ENCODE results near the gene TUBA4B. TPM values are rescaled to one million over a fixed set of nuclear protein-coding genes. Genes with fewer than 3 reads are reported as not detected.

The TUBA4B gene
- total and polyA plus RNA-seq, 2 donors (not counting 3 experiments of a cell fraction or from before 2014, with no cell fraction given) = not detected

DNA sequence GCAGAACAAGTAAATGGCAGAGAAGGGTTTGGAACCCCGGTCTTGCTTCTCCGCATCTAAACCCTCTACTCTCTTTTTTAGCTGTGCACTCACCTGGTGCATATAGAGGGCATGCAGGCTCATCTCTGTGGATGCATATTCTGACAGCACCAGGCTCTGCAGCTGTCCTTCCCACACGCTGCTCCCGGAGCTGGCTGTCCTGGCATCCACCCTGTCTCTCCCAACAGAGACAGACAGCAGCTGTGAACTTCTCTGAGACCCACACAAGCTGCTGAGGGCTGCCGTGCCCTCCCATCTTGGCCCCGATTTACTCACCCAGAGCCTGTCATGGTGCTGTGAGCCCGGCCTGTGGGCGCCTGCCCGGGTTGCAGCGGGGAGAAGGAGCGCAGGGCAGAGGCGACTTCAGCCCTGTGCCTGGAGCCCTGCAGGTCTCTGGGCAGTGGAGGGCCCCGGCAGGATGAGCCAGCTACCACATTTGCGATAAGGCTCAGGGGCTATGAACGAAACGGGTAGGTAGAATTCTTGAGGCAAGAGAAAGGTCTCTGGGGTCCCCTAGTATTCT lies 31.0 kb upstream of the TUBA4B start:
- BruUV-seq (replicated peaks) = no TSS peak
- no peaks in the 10 kb centered on the region for H4K20me1 ChIP-seq (replicated peaks; ENCODE audit: control insufficient read depth, extremely low read depth, insufficient read depth, low read length)
- dilution Hi-C loops (cut with MboI; ENCODE audit: extremely low pct_ligation_motif_present, low sequenced_read_pairs) = no loop called here
- H3K9ac ChIP-seq (replicated peaks; ENCODE audit: extremely low read depth, insufficient read depth, low read length) = no peak overlapping the region
- intact Hi-C loops (cut with micrococcal nuclease) = no loop called here
- no peak overlapping the region for H3K4me2 ChIP-seq (ENCODE audit: insufficient read depth, low read length)
- peaks cover 1% of the 10 kb centered on the region for H3K79me2 ChIP-seq (ENCODE audit: control insufficient read depth, insufficient read depth, low read length)
- DNase-seq (ENCODE audit: low read depth, low spot score) (no peak), FAIRE-seq (no peak)
- ChIA-PET CTCF (no interaction called here), POLR2A (no interaction called here)
- TF ChIP-seq, protein P1, sequence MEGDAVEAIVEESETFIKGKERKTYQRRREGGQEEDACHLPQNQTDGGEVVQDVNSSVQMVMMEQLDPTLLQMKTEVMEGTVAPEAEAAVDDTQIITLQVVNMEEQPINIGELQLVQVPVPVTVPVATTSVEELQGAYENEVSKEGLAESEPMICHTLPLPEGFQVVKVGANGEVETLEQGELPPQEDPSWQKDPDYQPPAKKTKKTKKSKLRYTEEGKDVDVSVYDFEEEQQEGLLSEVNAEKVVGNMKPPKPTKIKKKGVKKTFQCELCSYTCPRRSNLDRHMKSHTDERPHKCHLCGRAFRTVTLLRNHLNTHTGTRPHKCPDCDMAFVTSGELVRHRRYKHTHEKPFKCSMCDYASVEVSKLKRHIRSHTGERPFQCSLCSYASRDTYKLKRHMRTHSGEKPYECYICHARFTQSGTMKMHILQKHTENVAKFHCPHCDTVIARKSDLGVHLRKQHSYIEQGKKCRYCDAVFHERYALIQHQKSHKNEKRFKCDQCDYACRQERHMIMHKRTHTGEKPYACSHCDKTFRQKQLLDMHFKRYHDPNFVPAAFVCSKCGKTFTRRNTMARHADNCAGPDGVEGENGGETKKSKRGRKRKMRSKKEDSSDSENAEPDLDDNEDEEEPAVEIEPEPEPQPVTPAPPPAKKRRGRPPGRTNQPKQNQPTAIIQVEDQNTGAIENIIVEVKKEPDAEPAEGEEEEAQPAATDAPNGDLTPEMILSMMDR (IDR thresholded peaks at IDR 0.05; ENCODE audit: extremely low read depth in 1 of 2, insufficient read depth in 1 of 2, low read depth in 1 of 2, low read length in 2 of 2) = no peak
- TF ChIP-seq FOS (IDR thresholded peaks at IDR 0.05; ENCODE audit: borderline replicate concordance, insufficient read depth, low read length) (no peak), MYC (IDR thresholded peaks at IDR 0.05; ENCODE audit: low read depth, low read length) (no peak), POLR2AphosphoS5 (IDR thresholded peaks at IDR 0.05; ENCODE audit: insufficient read depth, low read depth, low read length) (no peak), EZH2 (IDR thresholded peaks at IDR 0.05; ENCODE audit: borderline replicate concordance, low read depth, low read length, severe bottlenecking) (no peak), GATA2 (IDR thresholded peaks at IDR 0.05; ENCODE audit: insufficient read depth, insufficient read length, low read depth, low read length) (no peak), JUN (IDR thresholded peaks at IDR 0.05; ENCODE audit: borderline replicate concordance, insufficient read depth, insufficient read length, low read depth) (no peak), POLR2A (IDR thresholded peaks at IDR 0.05; ENCODE audit: low read depth, low read length) (no peak)
- TF ChIP-seq, protein P2, sequence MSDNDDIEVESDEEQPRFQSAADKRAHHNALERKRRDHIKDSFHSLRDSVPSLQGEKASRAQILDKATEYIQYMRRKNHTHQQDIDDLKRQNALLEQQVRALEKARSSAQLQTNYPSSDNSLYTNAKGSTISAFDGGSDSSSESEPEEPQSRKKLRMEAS (IDR thresholded peaks at IDR 0.05; ENCODE audit: insufficient read depth, insufficient read length) = no peak
- no peak overlapping the region for H3K4me3 ChIP-seq (replicated peaks in 1 of 3; ENCODE audit: insufficient read depth in 1 of 3, low read depth in 1 of 3, low read length in 3 of 3)
- H3K27me3 ChIP-seq (ENCODE audit: control insufficient read depth in 2 of 2, insufficient read depth in 2 of 2, low read length in 2 of 2) = no peaks in the 10 kb centered on the region
- no peak overlapping the region for H2AFZ ChIP-seq (ENCODE audit: low read depth, low read length)
- no peaks in the 10 kb centered on the region for H3K9me3 ChIP-seq (replicated peaks; ENCODE audit: control insufficient read depth, insufficient read depth, low read length)
- no peaks in the 10 kb centered on the region for H3K9me1 ChIP-seq (replicated peaks; ENCODE audit: control insufficient read depth, extremely low read depth, insufficient read depth, low read length)
- peaks cover 3 to 46% of the 10 kb centered on the region in 2 experiments for H3K36me3 ChIP-seq (ENCODE audit: control insufficient read depth in 2 of 2, extremely low read depth in 1 of 2, insufficient read depth in 2 of 2, low read length in 2 of 2)
- no peak overlapping the region for H3K27ac ChIP-seq (ENCODE audit: insufficient read depth, low read depth, low read length)
- H3K4me1 ChIP-seq (ENCODE audit: control insufficient read depth, extremely low read depth, insufficient read depth, low read length) = peaks cover 14% of the 10 kb centered on the region

All from endothelial cell of umbilical vein (primary cell).